Ovary (tissue), 9 donors: ENCODE data around the gene PROZ. TPM values are rescaled to one million over a fixed set of nuclear protein-coding genes. Genes with fewer than 3 reads are reported as not detected.

Experiments used
- DNase-seq, 5 donors: peaks; one replicate each; pipeline ENCODE4 v3.0.0-alpha.2; 2019 to 2020
- H3K27ac ChIP-seq, 2 donors: fragments of 200-600 bp; one replicate each; pipeline versions ENCODE4 v1.5.1 to v1.8.0; 2019 to 2022
- H3K27me3 ChIP-seq: fragments of 200-600 bp; one replicate; pipeline ENCODE4 v1.8.0; 2022
- H3K36me3 ChIP-seq: fragments of 200-600 bp; sonication (generic); one replicate; pipeline ENCODE4 v1.5.1; 2019
- H3K4me1 ChIP-seq: one replicate; pipeline ENCODE4 v1.8.1; 2013; ENCODE audit warnings: mild to moderate bottlenecking, moderate library complexity; ENCODE audit not compliant: insufficient read depth
- H3K4me3 ChIP-seq: fragments of 200-600 bp; sonication (generic); one replicate; pipeline ENCODE4 v1.5.1; 2017
- H3K9me3 ChIP-seq, 2 donors: fragments of 200-600 bp in 1 of 2; sonication (generic) in 1 of 2; one replicate each; pipeline versions ENCODE4 v1.5.1 to v1.8.1; 2013 to 2019; ENCODE audit warnings: mild to moderate bottlenecking in 1 of 2, moderate library complexity in 1 of 2
- EP300 ChIP-seq: sonication (generic); formaldehyde crosslinking; IDR thresholded peaks from one replicate; pipeline ENCODE4 v1.6.1; 2017; ENCODE audit warnings: antibody characterized with exemption
- POLR2A ChIP-seq: fragments of 450-650 bp; IDR thresholded peaks from one replicate; pipeline ENCODE4 v1.6.1; 2017; ENCODE audit warnings: antibody characterized with exemption, mild to moderate bottlenecking, moderate library complexity
- WGBS, 3 donors: extraction: QIAGEN DNeasy Blood & Tissue Kit in 1 of 3; methylation state at CpG; one replicate each; pipeline versions ENCODE4 v1.1.5 to v1.1.7; 2013 to 2017; 5-methylcytosine and 5-hydroxymethylcytosine counted together
- intact Hi-C, 4 donors: fragments of 100-400 bp; cut with DNase I; formaldehyde crosslinking; loops; one replicate each; pipeline versions ENCODE4 v1.11.0 to v1.15.1; 2022 to 2023
- polyA plus RNA-seq, 2 donors: library from polyadenylated mRNA; stranded (reverse); fragments of 200-250 nt in 1 of 2; fragments of 350-450 nt in 1 of 2; fragmentation: Illumina TruSeq in 1 of 2; extraction: RNeasy Lipid Tissue Mini Kit (QIAGEN cat#74804) in 1 of 2; gene quantifications; one replicate each; pipeline ENCODE4 v1.2.3, GENCODE V29; 2013 to 2014
- total RNA-seq, 7 donors: library from RNA; depleted of rRNA in 2 of 7; stranded (reverse); fragments of >200 nt in 2 of 7; fragmentation: NEBNext Ultra II Directional in 3 of 7; extraction: Animal tissue kit (Norgen Biotek cat#: 25700) in 3 of 7; gene quantifications; one replicate each; pipeline versions ENCODE4 v1.1.0 to v1.2.4, GENCODE V29; 2016 to 2023
- TF ChIP-seq, protein P1 (sequence below), 3 donors: fragments of 450-650 bp in 2 of 3; fragments of 200-600 bp in 1 of 3; IDR thresholded peaks; one replicate each; pipeline versions ENCODE4 v1.5.1 to v1.8.0; 2016 to 2022; ENCODE audit warnings: antibody characterized with exemption in 3 of 3, mild to moderate bottlenecking in 1 of 3
- donor health status: DM: no; HTN: no; CAD: no; lungs with moderate emphysema.
- donor health status: DM: no; HTN: no; CAD: no.
- donor health status: Bipolar disorder and iron deficiency.
- donor health status: DM: yes; HTN: yes; CAD: no.
- donor health status: DM: no; HTN: no; CAD: no.
- donor health status: DM: yes; HTN: yes; CAD: no.

The PROZ gene
- total and polyA plus RNA-seq, 9 donors, result not detected

- Histone ChIP-seq H3K4me1 (no peaks in the 10 kb centered on the region), H3K36me3 (no peaks in the 10 kb centered on the region), H3K27me3 (no peaks in the 10 kb centered on the region), H3K27ac (no peak overlapping the region), H3K4me3 (no peak overlapping the region), H3K9me3 (no peaks in the 10 kb centered on the region)
- intact Hi-C loops, result no loop called here
- WGBS, 3 donors, result 87 to 92% (median 91%) methylated on average over 5 of the region's 5 CpGs
- TF ChIP-seq EP300, result no peak
- TF ChIP-seq POLR2A, result no peak
- DNase-seq, result no peak
Observed at GRCh38 chr13:113170511-113170910, 12.1 kb downstream of the PROZ start.

DNA sequence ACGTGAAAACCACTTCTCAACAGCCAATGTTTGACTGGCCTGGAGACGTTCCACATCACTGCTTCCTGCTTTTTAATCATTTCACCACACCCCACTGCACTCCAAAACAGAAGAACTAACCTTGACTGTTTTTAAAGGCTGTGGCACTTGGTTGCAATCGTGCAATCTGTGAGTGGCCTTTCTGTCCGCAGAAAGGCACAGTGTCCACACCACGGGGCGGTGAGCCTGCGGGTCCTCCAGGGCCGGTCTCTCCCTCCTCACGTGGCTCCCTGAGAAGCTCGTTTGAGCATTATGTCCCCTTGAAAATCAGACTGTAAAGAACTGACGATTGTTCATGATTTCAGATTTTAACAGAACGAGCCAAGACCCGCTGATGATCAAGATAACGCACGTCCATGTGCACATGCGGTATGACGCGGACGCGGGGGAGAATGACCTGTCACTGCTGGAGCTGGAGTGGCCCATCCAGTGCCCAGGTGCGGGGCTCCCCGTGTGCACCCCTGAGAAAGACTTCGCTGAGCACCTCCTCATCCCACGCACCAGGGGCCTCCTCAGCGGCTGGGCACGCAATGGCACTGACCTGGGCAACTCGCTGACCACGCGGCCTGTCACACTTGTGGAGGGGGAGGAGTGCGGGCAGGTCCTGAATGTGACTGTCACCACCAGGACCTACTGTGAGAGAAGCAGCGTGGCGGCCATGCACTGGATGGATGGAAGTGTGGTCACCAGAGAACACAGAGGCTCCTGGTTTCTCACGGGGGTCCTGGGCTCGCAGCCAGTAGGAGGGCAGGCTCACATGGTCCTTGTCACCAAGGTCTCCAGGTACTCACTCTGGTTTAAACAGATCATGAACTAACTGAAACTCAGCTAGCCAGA, 13.0 kb downstream of the PROZ start:
- no peaks in the 10 kb centered on the region for H3K36me3 ChIP-seq
- WGBS, 3 donors, result 89 to 91% (median 90%) methylated on average over 34 of the region's 34 CpGs
- no peaks in the 10 kb centered on the region for H3K27me3 ChIP-seq
- H3K4me3 ChIP-seq, result no peak overlapping the region
- DNase-seq, result no peak
- H3K4me1 ChIP-seq, result no peaks in the 10 kb centered on the region
- no peak overlapping the region for H3K27ac ChIP-seq
- intact Hi-C loops, result no loop called here
- no peaks in the 10 kb centered on the region for H3K9me3 ChIP-seq
- TF ChIP-seq, protein P1, sequence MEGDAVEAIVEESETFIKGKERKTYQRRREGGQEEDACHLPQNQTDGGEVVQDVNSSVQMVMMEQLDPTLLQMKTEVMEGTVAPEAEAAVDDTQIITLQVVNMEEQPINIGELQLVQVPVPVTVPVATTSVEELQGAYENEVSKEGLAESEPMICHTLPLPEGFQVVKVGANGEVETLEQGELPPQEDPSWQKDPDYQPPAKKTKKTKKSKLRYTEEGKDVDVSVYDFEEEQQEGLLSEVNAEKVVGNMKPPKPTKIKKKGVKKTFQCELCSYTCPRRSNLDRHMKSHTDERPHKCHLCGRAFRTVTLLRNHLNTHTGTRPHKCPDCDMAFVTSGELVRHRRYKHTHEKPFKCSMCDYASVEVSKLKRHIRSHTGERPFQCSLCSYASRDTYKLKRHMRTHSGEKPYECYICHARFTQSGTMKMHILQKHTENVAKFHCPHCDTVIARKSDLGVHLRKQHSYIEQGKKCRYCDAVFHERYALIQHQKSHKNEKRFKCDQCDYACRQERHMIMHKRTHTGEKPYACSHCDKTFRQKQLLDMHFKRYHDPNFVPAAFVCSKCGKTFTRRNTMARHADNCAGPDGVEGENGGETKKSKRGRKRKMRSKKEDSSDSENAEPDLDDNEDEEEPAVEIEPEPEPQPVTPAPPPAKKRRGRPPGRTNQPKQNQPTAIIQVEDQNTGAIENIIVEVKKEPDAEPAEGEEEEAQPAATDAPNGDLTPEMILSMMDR (IDR thresholded peaks at IDR 0.05), result no peak
- TF ChIP-seq EP300 (no peak), POLR2A (no peak)

- TF ChIP-seq, protein P1 (IDR thresholded peaks at IDR 0.05), result no peak
- TF ChIP-seq EP300 (no peak), POLR2A (no peak)
- no peak overlapping the region for H3K4me3 ChIP-seq
- no peak overlapping the region for H3K27ac ChIP-seq
- no peak for DNase-seq
- no peaks in the 10 kb centered on the region for H3K27me3 ChIP-seq
- H3K36me3 ChIP-seq, result no peaks in the 10 kb centered on the region
- 89 to 92% (median 90%) methylated on average over 13 of the region's 13 CpGs for WGBS, 3 donors
- H3K9me3 ChIP-seq, result no peaks in the 10 kb centered on the region
- intact Hi-C loops, result no loop called here
- H3K4me1 ChIP-seq, result no peaks in the 10 kb centered on the region
Observed at GRCh38 chr13:113172419-113172926, 14.0 kb downstream of the PROZ start.

DNA sequence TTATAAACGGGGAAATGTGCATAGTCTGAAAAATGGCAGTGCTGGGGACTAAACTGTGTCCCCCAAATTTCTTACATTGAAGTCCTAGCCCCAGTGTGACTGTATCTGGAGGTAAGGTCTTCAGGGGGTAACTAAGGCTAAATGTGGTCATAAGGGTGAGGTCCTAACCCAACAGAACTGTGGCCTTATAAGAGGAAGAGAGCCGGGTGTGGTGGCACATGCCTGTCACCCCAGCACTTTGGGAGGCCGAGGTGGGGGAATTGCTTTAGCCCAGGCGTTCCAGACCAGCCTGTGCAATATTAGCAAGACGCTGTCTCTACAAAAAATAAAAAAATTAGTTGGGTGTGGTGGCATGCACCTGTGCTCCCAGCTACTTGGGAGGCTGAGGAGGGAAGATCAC, 17.8 kb downstream of the PROZ start:
- no peak for DNase-seq
- Histone ChIP-seq H3K36me3 (no peaks in the 10 kb centered on the region), H3K27me3 (no peaks in the 10 kb centered on the region), H3K9me3 (no peaks in the 10 kb centered on the region), H3K27ac (no peak overlapping the region), H3K4me1 (no peaks in the 10 kb centered on the region), H3K4me3 (no peak overlapping the region)
- TF ChIP-seq EP300 (no peak), POLR2A (no peak)
- TF ChIP-seq, protein P1 (IDR thresholded peaks at IDR 0.05), result no peak
- intact Hi-C loops, result no loop called here
- WGBS, 3 donors, result 74 to 89% (median 75%) methylated on average over 5 of the region's 5 CpGs

GRCh38 chr13:113176822-113177221, 18.4 kb downstream of the PROZ start:
- intact Hi-C loops, result no loop called here

More at GRCh38 chr13:113176822-113177221, 18.4 kb downstream of the PROZ start:
- H3K9me3 ChIP-seq, result no peaks in the 10 kb centered on the region
- H3K36me3 ChIP-seq, result no peaks in the 10 kb centered on the region
- WGBS, 3 donors, result 94 to 97% (median 96%) methylated on average over 14 of the region's 14 CpGs
- H3K27ac ChIP-seq, result no peak overlapping the region
- H3K27me3 ChIP-seq, result no peaks in the 10 kb centered on the region
- TF ChIP-seq, protein P1 (IDR thresholded peaks at IDR 0.05), result no peak
- TF ChIP-seq POLR2A, result no peak
- no peak for TF ChIP-seq EP300
- no peak overlapping the region for H3K4me3 ChIP-seq
- H3K4me1 ChIP-seq, result no peaks in the 10 kb centered on the region
- no peak for DNase-seq
